ENCODE measurements around the gene CCDC60. TPM values are rescaled to one million over a fixed set of nuclear protein-coding genes. Genes with fewer than 3 reads are reported as not detected.

Gene CCDC60
- total RNA-seq, 5 donors from 2014 or later (not counting 1 experiment from before 2014, with no cell fraction given) = not detected

DNA sequence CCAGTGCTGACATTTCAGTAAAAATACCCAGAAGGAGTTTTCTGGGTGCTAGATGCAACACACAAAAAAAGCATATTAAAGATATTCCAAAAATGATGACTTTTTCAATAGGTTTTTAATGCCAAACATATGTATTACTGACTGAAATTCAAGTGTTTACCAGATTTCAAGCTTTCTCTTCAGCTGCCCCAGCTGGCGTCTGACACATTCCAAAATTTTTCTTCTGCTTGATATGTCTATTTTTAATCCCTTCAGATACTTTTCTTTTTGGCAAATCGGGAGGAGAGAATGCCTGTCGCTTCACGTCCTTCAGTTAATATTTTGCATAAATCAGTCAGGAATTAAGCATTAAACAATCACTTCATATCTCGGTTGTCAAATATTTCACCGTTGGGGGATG lies 7.1 kb upstream of the CCDC60 start:
- no peaks in the 10 kb centered on the region for H3K36me3 ChIP-seq (ENCODE audit: control insufficient read depth in 2 of 2, extremely low read depth in 1 of 2, insufficient read depth in 1 of 2, low read length in 1 of 2)
- ChIA-PET POLR2A (no interaction called here), CTCF (no interaction called here)
- peaks cover 0 to 6% (median 3%) of the 10 kb centered on the region in 3 donors for H3K9me3 Mint-ChIP-seq
- H3K4me1 ChIP-seq (ENCODE audit: control insufficient read depth in 1 of 2, extremely low read depth in 1 of 2, insufficient read depth in 2 of 2, low read length in 2 of 2) = no peaks in the 10 kb centered on the region
- H3K27me3 ChIP-seq (replicated peaks in 1 of 2; ENCODE audit: control insufficient read depth in 2 of 2, extremely low read depth in 1 of 2, insufficient read depth in 2 of 2, low read length in 1 of 2) = no peaks in the 10 kb centered on the region
- H3K27ac Mint-ChIP-seq = no peak overlapping the region
- no peak overlapping the region for H3K27ac ChIP-seq (ENCODE audit: low read length)
- DNase-seq (no peak), ATAC-seq (replicated peaks in 1 of 4) (no peak)
- 90% methylated on average over 1 of the region's 6 CpGs for WGBS (ENCODE audit: insufficient coverage)
- H3K27me3 Mint-ChIP-seq = peaks cover 3 to 4% of the 10 kb centered on the region in 2 donors
- H3K9me3 ChIP-seq = no peaks in the 10 kb centered on the region
- H3K36me3 Mint-ChIP-seq = no peaks in the 10 kb centered on the region
- no peak overlapping the region for H3K4me3 Mint-ChIP-seq
- no peaks in the 10 kb centered on the region for H3K4me1 Mint-ChIP-seq
- H3K4me3 ChIP-seq (ENCODE audit: control insufficient read depth in 1 of 2, extremely low read depth in 1 of 2, low read length in 1 of 2) = no peak overlapping the region

DNA sequence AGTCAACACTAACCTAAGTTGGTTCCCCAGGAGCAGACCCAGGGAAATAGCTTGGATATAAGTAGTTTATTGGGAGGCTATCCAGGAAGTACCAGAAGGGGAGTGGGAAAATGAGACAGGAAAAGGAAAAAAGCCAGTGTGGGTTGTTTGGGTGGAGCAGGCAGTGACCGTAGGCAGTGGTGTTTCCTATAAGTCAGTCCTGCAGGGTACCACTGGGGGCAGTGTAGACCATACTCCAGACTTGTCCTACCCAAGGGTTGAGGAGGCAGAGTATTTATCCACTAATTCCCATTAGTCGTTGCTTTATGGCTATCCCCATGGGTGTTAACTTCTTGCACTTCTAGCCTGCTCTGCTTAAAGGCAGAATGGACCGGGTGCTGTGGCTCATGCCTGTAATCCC lies 6.4 kb upstream of the CCDC60 start:
- Mint-ChIP-seq H3K36me3 (no peaks in the 10 kb centered on the region), H3K4me1 (no peaks in the 10 kb centered on the region), H3K27me3 (peaks cover 5 to 9% of the 10 kb centered on the region in 2 donors), H3K9me3 (peaks cover 0 to 6% (median 3%) of the 10 kb centered on the region in 3 donors), H3K27ac (no peak overlapping the region), H3K4me3 (no peak overlapping the region)
- CTCF ChIA-PET = no interaction called here
- Histone ChIP-seq H3K9me3 (no peaks in the 10 kb centered on the region), H3K27me3 (replicated peaks in 1 of 2; ENCODE audit: control insufficient read depth in 2 of 2, extremely low read depth in 1 of 2, insufficient read depth in 2 of 2, low read length in 1 of 2) (no peaks in the 10 kb centered on the region), H3K4me3 (ENCODE audit: control insufficient read depth in 1 of 2, extremely low read depth in 1 of 2, low read length in 1 of 2) (no peak overlapping the region), H3K36me3 (ENCODE audit: control insufficient read depth in 2 of 2, extremely low read depth in 1 of 2, insufficient read depth in 1 of 2, low read length in 1 of 2) (no peaks in the 10 kb centered on the region), H3K4me1 (ENCODE audit: control insufficient read depth in 1 of 2, extremely low read depth in 1 of 2, insufficient read depth in 2 of 2, low read length in 2 of 2) (no peaks in the 10 kb centered on the region), H3K27ac (ENCODE audit: low read length) (no peak overlapping the region)
- POLR2A ChIA-PET = no interaction called here
- 50% methylated on average over 2 of the region's 3 CpGs for WGBS (ENCODE audit: insufficient coverage)
- ATAC-seq (replicated peaks in 1 of 4) (no peak), DNase-seq (no peak)

DNA sequence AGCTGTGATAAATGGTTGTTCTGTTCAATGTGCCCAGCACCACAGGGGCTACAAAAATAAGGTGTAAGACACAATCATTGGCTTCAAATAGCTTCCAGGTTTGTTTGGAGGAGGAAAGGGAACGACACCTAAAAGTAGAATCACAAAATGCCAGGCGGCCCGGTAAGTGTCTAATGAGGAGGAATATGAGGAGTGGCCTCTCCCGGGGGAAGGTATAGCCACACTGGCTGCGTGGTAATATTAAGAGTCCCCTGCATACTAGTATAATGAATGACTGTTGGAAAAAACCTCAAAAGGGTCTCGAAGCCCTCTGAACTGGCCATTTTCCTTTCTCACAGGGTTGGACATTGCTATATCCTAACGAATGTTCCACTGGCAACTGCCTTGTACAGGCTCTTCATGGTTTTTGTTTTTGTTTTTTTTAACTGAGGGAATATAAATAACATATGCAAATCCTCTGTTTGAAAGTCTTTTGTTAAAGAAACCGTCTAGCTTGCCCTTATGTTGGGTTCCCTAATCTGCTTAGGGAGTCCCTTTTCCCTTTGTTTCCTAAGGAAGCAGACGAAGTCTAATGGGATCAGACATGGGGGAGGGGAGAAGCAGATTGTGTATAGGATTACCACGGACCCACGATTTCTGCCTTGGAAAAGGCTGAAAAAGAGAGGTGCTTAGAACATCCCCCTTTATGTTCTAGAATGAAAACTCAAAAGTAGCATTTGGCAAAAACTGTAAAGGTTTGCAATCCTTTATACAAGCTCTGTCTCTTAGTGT lies 4.2 kb downstream of the CCDC60 start:
- Mint-ChIP-seq H3K27me3 (peaks cover 14 to 30% of the 10 kb centered on the region in 2 donors), H3K9me3 (peaks cover 0 to 16% (median 5%) of the 10 kb centered on the region in 3 donors), H3K27ac (no peak overlapping the region), H3K4me3 (no peak overlapping the region), H3K36me3 (no peaks in the 10 kb centered on the region), H3K4me1 (no peaks in the 10 kb centered on the region)
- H3K4me1 ChIP-seq (ENCODE audit: control insufficient read depth in 1 of 2, extremely low read depth in 1 of 2, insufficient read depth in 2 of 2, low read length in 2 of 2) = no peaks in the 10 kb centered on the region
- no peak overlapping the region for H3K27ac ChIP-seq (ENCODE audit: low read length)
- WGBS (ENCODE audit: insufficient coverage) = 65% methylated on average over 4 of the region's 11 CpGs
- H3K4me3 ChIP-seq (ENCODE audit: control insufficient read depth in 1 of 2, extremely low read depth in 1 of 2, low read length in 1 of 2) = no peak overlapping the region
- no peak for DNase-seq
- H3K27me3 ChIP-seq (replicated peaks in 1 of 2; ENCODE audit: control insufficient read depth in 2 of 2, extremely low read depth in 1 of 2, insufficient read depth in 2 of 2, low read length in 1 of 2) = peaks cover 8 to 14% of the 10 kb centered on the region in 2 experiments
- H3K36me3 ChIP-seq (ENCODE audit: control insufficient read depth in 2 of 2, extremely low read depth in 1 of 2, insufficient read depth in 1 of 2, low read length in 1 of 2) = no peaks in the 10 kb centered on the region
- ChIA-PET CTCF (no interaction called here), POLR2A (no interaction called here)
- ATAC-seq (replicated peaks in 1 of 4) = no peak
- no peaks in the 10 kb centered on the region for H3K9me3 ChIP-seq

DNA sequence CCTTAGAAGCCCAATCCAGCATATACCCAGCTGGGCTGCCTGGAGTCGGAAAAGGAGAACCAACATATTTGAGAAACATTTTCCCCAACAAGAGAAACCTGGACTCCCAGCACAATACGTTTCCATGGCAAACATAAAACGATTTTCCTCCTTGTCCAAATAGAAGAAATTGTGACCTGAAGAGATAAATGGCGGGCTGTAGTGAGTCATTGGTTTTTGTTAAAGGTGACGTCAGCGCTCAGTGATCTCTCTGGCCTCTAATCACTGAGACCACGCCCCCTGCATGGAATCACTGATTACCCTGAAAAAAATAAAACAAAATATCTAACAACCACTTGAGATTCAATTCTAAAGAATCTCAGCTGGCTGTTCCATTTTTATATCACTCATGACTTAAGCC lies 6.0 kb downstream of the CCDC60 start:
- Mint-ChIP-seq H3K27me3 (peaks cover 11 to 25% of the 10 kb centered on the region in 2 donors), H3K36me3 (no peaks in the 10 kb centered on the region), H3K27ac (no peak overlapping the region), H3K9me3 (peaks cover 0 to 16% (median 5%) of the 10 kb centered on the region in 3 donors), H3K4me3 (no peak overlapping the region), H3K4me1 (no peaks in the 10 kb centered on the region)
- H3K27ac ChIP-seq (ENCODE audit: low read length) = no peak overlapping the region
- H3K4me3 ChIP-seq (ENCODE audit: control insufficient read depth in 1 of 2, extremely low read depth in 1 of 2, low read length in 1 of 2) = no peak overlapping the region
- DNase-seq (no peak), ATAC-seq (replicated peaks in 1 of 4) (no peak)
- no CpG with 5 or more reads among the region's 7 CpGs for WGBS (ENCODE audit: insufficient coverage)
- ChIA-PET POLR2A (no interaction called here), CTCF (no interaction called here)
- peaks cover 3 to 6% of the 10 kb centered on the region in 2 experiments for H3K27me3 ChIP-seq (replicated peaks in 1 of 2; ENCODE audit: control insufficient read depth in 2 of 2, extremely low read depth in 1 of 2, insufficient read depth in 2 of 2, low read length in 1 of 2)
- no peaks in the 10 kb centered on the region for H3K9me3 ChIP-seq
- no peaks in the 10 kb centered on the region for H3K4me1 ChIP-seq (ENCODE audit: control insufficient read depth in 1 of 2, extremely low read depth in 1 of 2, insufficient read depth in 2 of 2, low read length in 2 of 2)
- no peaks in the 10 kb centered on the region for H3K36me3 ChIP-seq (ENCODE audit: control insufficient read depth in 2 of 2, extremely low read depth in 1 of 2, insufficient read depth in 1 of 2, low read length in 1 of 2)

DNA sequence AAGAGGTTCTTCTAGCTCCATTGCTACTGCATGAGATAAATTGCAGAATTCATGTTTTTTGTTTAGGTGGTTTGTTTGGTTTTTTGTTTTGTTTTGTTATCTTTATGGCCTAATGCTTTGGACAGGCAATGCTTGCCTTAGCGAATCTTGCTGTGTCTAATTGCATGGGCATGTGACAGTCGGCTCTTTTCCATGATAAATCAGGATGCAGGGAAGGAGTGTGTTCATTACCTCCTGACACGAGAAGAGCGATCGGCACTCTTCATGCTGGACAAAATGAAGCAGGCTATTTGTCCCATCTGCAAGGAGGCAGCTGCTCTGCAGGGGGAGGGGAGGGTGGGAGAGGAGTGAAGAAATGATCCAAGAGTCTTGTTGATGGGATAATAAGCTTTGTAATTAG lies 6.5 kb downstream of the CCDC60 start:
- ATAC-seq (replicated peaks in 1 of 4) (no peak), DNase-seq (no peak)
- Mint-ChIP-seq H3K4me3 (no peak overlapping the region), H3K27me3 (peaks cover 11 to 25% of the 10 kb centered on the region in 2 donors), H3K36me3 (no peaks in the 10 kb centered on the region), H3K27ac (no peak overlapping the region), H3K4me1 (no peaks in the 10 kb centered on the region), H3K9me3 (peaks cover 0 to 16% (median 5%) of the 10 kb centered on the region in 3 donors)
- Histone ChIP-seq H3K9me3 (no peaks in the 10 kb centered on the region), H3K4me3 (ENCODE audit: control insufficient read depth in 1 of 2, extremely low read depth in 1 of 2, low read length in 1 of 2) (no peak overlapping the region), H3K27me3 (replicated peaks in 1 of 2; ENCODE audit: control insufficient read depth in 2 of 2, extremely low read depth in 1 of 2, insufficient read depth in 2 of 2, low read length in 1 of 2) (peaks cover 3 to 6% of the 10 kb centered on the region in 2 experiments), H3K27ac (ENCODE audit: low read length) (no peak overlapping the region), H3K36me3 (ENCODE audit: control insufficient read depth in 2 of 2, extremely low read depth in 1 of 2, insufficient read depth in 1 of 2, low read length in 1 of 2) (no peaks in the 10 kb centered on the region), H3K4me1 (ENCODE audit: control insufficient read depth in 1 of 2, extremely low read depth in 1 of 2, insufficient read depth in 2 of 2, low read length in 2 of 2) (no peaks in the 10 kb centered on the region)
- ChIA-PET POLR2A (no interaction called here), CTCF (no interaction called here)
- WGBS (ENCODE audit: insufficient coverage) = 81% methylated on average over 5 of the region's 5 CpGs

DNA sequence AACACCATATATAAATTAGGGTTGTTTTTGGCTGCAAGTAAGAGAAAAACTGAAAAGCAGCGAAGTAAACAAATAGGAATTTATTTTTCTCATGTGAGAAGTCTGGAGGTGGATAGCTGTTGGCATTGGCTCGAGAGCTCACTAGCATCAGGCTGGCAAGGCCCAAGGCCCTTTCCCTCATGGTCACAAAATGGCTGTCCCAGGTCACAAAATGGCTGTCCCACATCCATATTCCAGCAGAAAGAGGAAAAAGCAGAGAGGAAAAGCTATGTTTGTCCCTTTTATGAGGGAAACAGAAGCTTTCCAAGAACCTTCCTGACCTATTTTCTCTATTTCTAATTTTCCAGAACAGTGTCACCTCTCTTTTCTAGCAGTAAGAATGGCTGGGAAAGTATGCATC lies 7.5 kb downstream of the CCDC60 start:
- Histone ChIP-seq H3K4me1 (ENCODE audit: control insufficient read depth in 1 of 2, extremely low read depth in 1 of 2, insufficient read depth in 2 of 2, low read length in 2 of 2) (no peaks in the 10 kb centered on the region), H3K4me3 (ENCODE audit: control insufficient read depth in 1 of 2, extremely low read depth in 1 of 2, low read length in 1 of 2) (no peak overlapping the region), H3K27me3 (replicated peaks in 1 of 2; ENCODE audit: control insufficient read depth in 2 of 2, extremely low read depth in 1 of 2, insufficient read depth in 2 of 2, low read length in 1 of 2) (peaks cover 3% of the 10 kb centered on the region in 2 experiments), H3K9me3 (no peaks in the 10 kb centered on the region), H3K36me3 (ENCODE audit: control insufficient read depth in 2 of 2, extremely low read depth in 1 of 2, insufficient read depth in 1 of 2, low read length in 1 of 2) (no peaks in the 10 kb centered on the region), H3K27ac (ENCODE audit: low read length) (no peak overlapping the region)
- ChIA-PET POLR2A (no interaction called here), CTCF (no interaction called here)
- Mint-ChIP-seq H3K4me1 (no peaks in the 10 kb centered on the region), H3K4me3 (no peak overlapping the region), H3K36me3 (no peaks in the 10 kb centered on the region), H3K27ac (no peak overlapping the region), H3K27me3 (peaks cover 11 to 18% of the 10 kb centered on the region in 2 donors), H3K9me3 (peaks cover 0 to 16% (median 5%) of the 10 kb centered on the region in 3 donors)
- WGBS (ENCODE audit: insufficient coverage) = no CpG with 5 or more reads among the region's 2 CpGs
- no peak for ATAC-seq (replicated peaks in 1 of 4)
- DNase-seq = no peak
